Hair follicular keratinocyte (primary cell): ENCODE data around the gene TOGARAM2. TPM values are rescaled to one million over a fixed set of nuclear protein-coding genes. Genes with fewer than 3 reads are reported as not detected.

ENCODE experiments used
- total RNA-seq: library from RNA; depleted of rRNA; stranded (reverse); fragments of >200 nt; gene quantifications from 2 replicates; pipeline ENCODE4 v1.2.3, GENCODE V29; 2015

TOGARAM2 gene
- not detected in 2 replicates for total RNA-seq

GRCh38 chr2:28981016-28981441, at the start of gene TOGARAM2:
Gene TOGARAM2, plus strand, starts transcription at chr2:28981298. Its CDS starts 13,537 bp downstream, at chr2:28994835.

DNA sequence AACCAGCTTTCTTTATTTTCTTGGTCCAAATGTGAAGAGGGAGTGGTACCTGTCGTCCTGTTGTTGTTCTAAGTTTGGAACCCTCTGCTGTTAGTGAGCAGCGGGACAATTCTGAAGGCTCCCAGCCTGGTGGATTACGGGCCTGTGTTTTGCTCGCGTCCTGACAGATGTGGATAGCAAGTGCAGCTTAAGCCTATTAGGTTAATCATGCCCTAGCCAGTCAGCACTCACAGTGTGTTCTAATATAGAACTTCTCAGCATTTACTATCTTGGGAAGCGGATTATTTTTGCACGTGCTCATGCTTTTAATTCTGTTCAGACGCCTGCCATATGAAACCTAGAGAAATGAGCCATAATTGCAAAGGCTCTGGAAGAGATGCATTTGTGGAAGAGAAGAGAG, 93.3 kb downstream of the TOGARAM2 start, which contains the start of gene PCARE:
Gene PCARE, minus strand, starts transcription at position 113 of the 400 bp plus-strand sequence. CDS start 262 bp downstream, outside the sequence.

Other genes starting within 250 kb of the TOGARAM2 start
- 90.4 and 114 TPM in 2 replicates for gene PPP1CB, start 229.5 kb upstream of the TOGARAM2 start, total RNA-seq
- not detected in 2 replicates for gene SPDYA, start 170.5 kb upstream of the TOGARAM2 start, total RNA-seq
- gene TRMT61B, start 111.0 kb upstream of the TOGARAM2 start, total RNA-seq = 8.4 and 11.3 TPM in 2 replicates
- gene WDR43, start 86.6 kb upstream of the TOGARAM2 start, total RNA-seq = 37.6 and 61.1 TPM in 2 replicates
- gene PCARE, start 93.2 kb downstream of the TOGARAM2 start, total RNA-seq = not detected in 2 replicates
- gene CLIP4, start 134.1 kb downstream of the TOGARAM2 start, total RNA-seq = 32.1 and 37.1 TPM in 2 replicates